ENCODE results near the gene IRF4.
A peak's percentile ranks its signal among the peaks of the same experiment; 100 is the strongest.
"Not testable (repeated sequence)": the region's sequence is repeated elsewhere in the genome, so short reads cannot be mapped to it uniquely, and the experiment has no call there.

IRF4 gene

GRCh38 chr6:372336-372911 is 19.1 kb upstream of the IRF4 start:
- no peak overlapping the region for H3K4me3 ChIP-seq (ENCODE audit: low read depth, low read length)
- DNase-seq (ENCODE audit: low read depth) = no peak
- TF ChIP-seq, protein P1, sequence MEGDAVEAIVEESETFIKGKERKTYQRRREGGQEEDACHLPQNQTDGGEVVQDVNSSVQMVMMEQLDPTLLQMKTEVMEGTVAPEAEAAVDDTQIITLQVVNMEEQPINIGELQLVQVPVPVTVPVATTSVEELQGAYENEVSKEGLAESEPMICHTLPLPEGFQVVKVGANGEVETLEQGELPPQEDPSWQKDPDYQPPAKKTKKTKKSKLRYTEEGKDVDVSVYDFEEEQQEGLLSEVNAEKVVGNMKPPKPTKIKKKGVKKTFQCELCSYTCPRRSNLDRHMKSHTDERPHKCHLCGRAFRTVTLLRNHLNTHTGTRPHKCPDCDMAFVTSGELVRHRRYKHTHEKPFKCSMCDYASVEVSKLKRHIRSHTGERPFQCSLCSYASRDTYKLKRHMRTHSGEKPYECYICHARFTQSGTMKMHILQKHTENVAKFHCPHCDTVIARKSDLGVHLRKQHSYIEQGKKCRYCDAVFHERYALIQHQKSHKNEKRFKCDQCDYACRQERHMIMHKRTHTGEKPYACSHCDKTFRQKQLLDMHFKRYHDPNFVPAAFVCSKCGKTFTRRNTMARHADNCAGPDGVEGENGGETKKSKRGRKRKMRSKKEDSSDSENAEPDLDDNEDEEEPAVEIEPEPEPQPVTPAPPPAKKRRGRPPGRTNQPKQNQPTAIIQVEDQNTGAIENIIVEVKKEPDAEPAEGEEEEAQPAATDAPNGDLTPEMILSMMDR (IDR thresholded peaks at IDR 0.05; ENCODE audit: control insufficient read depth, extremely low read depth, insufficient read depth) = no peak

- TF ChIP-seq, protein P1 (IDR thresholded peaks at IDR 0.05; ENCODE audit: control insufficient read depth, extremely low read depth, insufficient read depth) = no peak
- no peak overlapping the region for H3K4me3 ChIP-seq (ENCODE audit: low read depth, low read length)
- DNase-seq (ENCODE audit: low read depth) = no peak
Observed at GRCh38 chr6:373031-373430, 18.5 kb upstream of the IRF4 start.

- TF ChIP-seq, protein P1 (IDR thresholded peaks at IDR 0.05; ENCODE audit: control insufficient read depth, extremely low read depth, insufficient read depth) = peak; percentile 34
- no peak overlapping the region for H3K4me3 ChIP-seq (ENCODE audit: low read depth, low read length)
- DNase-seq (ENCODE audit: low read depth) = no peak
Observed at GRCh38 chr6:373773-374724, 17.5 kb upstream of the IRF4 start.

DNA sequence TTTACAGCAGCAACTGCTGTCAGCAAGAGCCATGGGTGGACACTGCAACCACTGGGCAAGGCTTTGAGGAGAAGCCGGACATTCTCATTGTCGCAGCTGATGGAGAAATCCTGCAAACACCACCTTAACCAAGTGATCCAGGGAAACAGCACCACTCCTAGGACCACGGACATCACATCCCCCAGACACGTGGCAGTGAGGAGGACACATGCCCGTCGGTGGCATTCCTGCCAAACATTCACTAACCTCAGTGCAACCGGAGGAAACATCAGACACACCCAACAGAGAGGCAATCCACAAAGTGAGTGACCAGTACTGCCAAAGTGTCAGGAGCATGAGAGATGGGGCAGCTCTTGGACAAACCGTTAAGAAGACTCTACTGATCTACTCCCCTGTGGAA is 16.6 kb upstream of the IRF4 start:
- H3K4me3 ChIP-seq (ENCODE audit: low read depth, low read length) = no peak overlapping the region
- no peak for DNase-seq (ENCODE audit: low read depth)
- TF ChIP-seq, protein P1 (IDR thresholded peaks at IDR 0.05; ENCODE audit: control insufficient read depth, extremely low read depth, insufficient read depth) = no peak

DNA sequence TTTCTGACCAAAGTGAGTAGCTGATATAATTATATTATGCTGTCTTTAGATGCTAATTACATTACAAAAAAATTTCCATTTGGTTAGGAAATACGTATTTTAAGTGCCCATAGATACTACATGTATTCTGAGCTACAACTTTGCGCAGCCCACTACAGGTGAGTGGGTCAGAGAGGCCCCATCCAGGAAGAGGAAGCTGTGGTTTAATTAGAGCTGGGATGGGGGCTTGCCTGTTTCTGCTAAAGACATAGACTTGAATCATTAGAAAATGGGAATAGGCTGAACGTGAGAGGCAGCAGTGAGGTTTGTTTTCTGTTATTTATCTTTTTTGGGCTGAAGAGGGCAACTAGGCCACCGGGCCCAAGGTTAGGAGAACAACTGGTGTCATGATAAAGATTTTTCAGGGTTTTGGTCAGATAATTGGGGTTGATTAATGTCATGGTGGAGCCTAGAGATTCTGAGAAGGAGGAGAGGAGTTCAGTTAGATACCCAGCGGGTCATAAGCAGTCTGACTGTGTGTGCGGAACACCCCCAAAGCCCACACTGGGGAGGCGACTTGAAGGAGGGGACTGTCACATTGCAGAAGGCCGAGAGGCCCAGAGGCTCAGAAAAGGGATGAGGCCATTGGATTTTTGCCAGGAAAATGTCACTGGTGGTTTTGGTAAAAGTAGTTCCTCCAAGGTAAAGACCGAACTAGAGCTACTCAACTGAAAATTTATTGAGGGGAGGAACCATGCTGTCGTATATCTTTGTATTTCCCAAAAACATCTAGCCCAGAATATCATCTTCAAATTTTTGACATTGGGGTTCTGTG is 14.5 kb upstream of the IRF4 start:
- DNase-seq (ENCODE audit: low read depth) = no peak
- TF ChIP-seq, protein P1 (IDR thresholded peaks at IDR 0.05; ENCODE audit: control insufficient read depth, extremely low read depth, insufficient read depth) = no peak
- H3K4me3 ChIP-seq (ENCODE audit: low read depth, low read length) = no peak overlapping the region

GRCh38 chr6:377641-378020 is 13.9 kb upstream of the IRF4 start:
- not testable (repeated sequence) for DNase-seq (ENCODE audit: low read depth); H3K4me3 ChIP-seq (ENCODE audit: low read depth, low read length)
